Panc1 (cell line): ENCODE data around the gene DSG4.

Experiments
- TCF7L2 ChIP-seq: IDR thresholded peaks from 2 replicates; pipeline ENCODE4 v1.6.1; 2011; ENCODE audit warnings: mild to moderate bottlenecking, low read depth, low read length, inconsistent platforms
- TF ChIP-seq, protein P1 (sequence below): fragments of 450-650 bp; IDR thresholded peaks from 2 replicates; pipeline ENCODE4 v1.5.1; 2017; ENCODE audit warnings: mild to moderate bottlenecking
- TF ChIP-seq, protein P2 (sequence below), 2 experiments: IDR thresholded peaks; 2 replicates each; pipeline ENCODE4 v1.6.1; 2011 to 2012; ENCODE audit warnings: low read depth in 2 of 2, control low read depth in 1 of 2, low read length in 1 of 2, mild to moderate bottlenecking in 1 of 2, moderate library complexity in 1 of 2; ENCODE audit not compliant: insufficient read depth in 1 of 2

DNA sequence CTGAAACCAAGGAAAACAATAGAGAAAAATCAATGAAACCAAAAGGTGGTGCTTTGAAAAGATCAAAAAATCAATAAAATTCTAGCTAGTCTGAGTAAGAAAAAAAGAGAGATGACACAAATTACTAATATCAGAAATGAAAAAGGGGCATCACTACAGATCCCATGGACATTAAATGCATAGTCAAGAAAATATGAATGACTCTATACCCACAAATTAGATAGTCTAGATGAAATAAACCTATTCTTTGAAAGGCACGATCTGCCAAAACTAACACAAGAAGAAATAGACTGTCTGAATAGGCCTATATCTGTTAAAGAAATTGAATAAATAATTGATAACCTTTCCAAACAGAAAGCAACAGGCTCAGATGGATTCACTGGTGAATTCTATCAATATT is 55.7 kb downstream of the DSG4 start:
- TF ChIP-seq, protein P1, sequence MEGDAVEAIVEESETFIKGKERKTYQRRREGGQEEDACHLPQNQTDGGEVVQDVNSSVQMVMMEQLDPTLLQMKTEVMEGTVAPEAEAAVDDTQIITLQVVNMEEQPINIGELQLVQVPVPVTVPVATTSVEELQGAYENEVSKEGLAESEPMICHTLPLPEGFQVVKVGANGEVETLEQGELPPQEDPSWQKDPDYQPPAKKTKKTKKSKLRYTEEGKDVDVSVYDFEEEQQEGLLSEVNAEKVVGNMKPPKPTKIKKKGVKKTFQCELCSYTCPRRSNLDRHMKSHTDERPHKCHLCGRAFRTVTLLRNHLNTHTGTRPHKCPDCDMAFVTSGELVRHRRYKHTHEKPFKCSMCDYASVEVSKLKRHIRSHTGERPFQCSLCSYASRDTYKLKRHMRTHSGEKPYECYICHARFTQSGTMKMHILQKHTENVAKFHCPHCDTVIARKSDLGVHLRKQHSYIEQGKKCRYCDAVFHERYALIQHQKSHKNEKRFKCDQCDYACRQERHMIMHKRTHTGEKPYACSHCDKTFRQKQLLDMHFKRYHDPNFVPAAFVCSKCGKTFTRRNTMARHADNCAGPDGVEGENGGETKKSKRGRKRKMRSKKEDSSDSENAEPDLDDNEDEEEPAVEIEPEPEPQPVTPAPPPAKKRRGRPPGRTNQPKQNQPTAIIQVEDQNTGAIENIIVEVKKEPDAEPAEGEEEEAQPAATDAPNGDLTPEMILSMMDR, result no peak
- TF ChIP-seq TCF7L2, result no peak
- TF ChIP-seq, protein P2, sequence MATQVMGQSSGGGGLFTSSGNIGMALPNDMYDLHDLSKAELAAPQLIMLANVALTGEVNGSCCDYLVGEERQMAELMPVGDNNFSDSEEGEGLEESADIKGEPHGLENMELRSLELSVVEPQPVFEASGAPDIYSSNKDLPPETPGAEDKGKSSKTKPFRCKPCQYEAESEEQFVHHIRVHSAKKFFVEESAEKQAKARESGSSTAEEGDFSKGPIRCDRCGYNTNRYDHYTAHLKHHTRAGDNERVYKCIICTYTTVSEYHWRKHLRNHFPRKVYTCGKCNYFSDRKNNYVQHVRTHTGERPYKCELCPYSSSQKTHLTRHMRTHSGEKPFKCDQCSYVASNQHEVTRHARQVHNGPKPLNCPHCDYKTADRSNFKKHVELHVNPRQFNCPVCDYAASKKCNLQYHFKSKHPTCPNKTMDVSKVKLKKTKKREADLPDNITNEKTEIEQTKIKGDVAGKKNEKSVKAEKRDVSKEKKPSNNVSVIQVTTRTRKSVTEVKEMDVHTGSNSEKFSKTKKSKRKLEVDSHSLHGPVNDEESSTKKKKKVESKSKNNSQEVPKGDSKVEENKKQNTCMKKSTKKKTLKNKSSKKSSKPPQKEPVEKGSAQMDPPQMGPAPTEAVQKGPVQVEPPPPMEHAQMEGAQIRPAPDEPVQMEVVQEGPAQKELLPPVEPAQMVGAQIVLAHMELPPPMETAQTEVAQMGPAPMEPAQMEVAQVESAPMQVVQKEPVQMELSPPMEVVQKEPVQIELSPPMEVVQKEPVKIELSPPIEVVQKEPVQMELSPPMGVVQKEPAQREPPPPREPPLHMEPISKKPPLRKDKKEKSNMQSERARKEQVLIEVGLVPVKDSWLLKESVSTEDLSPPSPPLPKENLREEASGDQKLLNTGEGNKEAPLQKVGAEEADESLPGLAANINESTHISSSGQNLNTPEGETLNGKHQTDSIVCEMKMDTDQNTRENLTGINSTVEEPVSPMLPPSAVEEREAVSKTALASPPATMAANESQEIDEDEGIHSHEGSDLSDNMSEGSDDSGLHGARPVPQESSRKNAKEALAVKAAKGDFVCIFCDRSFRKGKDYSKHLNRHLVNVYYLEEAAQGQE (IDR thresholded peaks at IDR 0.05; ENCODE audit: insufficient read depth in 1 of 2, low read depth in 2 of 2, low read length in 1 of 2), result no peak
